ENCODE measurements around the gene NAPB. TPM values are rescaled to one million over a fixed set of nuclear protein-coding genes. Genes with fewer than 3 reads are reported as not detected.

NAPB gene
- total RNA-seq, 1 experiment from 2014 or later, result 5.8 TPM

DNA sequence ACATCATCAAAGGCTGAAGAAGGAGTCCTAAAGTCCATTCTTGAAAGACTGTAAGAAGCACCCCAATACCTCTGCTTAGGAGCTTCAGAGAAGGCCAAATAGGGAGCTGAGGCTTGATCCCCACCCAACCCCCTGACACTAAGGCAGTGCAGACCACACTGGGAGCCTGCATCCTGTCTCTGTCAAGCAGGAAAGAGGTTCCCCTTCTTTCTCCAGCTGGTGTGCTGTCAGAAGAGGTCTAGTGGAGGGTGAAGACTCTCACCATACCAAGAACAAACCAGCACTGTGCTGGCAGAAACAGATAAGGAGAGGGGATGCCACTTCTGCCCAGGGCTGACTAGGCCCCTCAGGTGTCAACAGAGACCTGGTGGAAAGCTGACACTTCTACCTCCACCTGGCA, 39.4 kb downstream of the NAPB start:
- DNase-seq (ENCODE audit: low read depth, low spot score) (no peak), ATAC-seq (no peak)
- Histone ChIP-seq H3K27me3 (ENCODE audit: control insufficient read depth, insufficient read depth, low read length) (no peaks in the 10 kb centered on the region), H3K4me3 (ENCODE audit: low read depth in 2 of 2, low read length in 2 of 2) (no peak overlapping the region), H3K4me1 (ENCODE audit: control insufficient read depth, insufficient read depth, low read length) (no peaks in the 10 kb centered on the region), H3K27ac (ENCODE audit: low read length) (no peak overlapping the region), H3K9me3 (ENCODE audit: control insufficient read depth, insufficient read depth, low read depth, low read length) (no peaks in the 10 kb centered on the region), H3K36me3 (ENCODE audit: control insufficient read depth, insufficient read depth, low read length) (peaks cover 4% of the 10 kb centered on the region)
- CTCF ChIA-PET, result interaction anchor here (0.7 kb wide), 1 partner anchor 357 kb away, joined by 4 read pairs; no protein-coding TSS in a partner anchor
- in situ Hi-C loops (cut with HindIII; ENCODE audit: low pct_unique_long_range_greater_than_20kb, low sequenced_read_pairs), result no loop called here
- no peak for TF ChIP-seq POLR2AphosphoS5 (IDR thresholded peaks at IDR 0.05; ENCODE audit: low read depth, low read length)
- TF ChIP-seq, protein P1, sequence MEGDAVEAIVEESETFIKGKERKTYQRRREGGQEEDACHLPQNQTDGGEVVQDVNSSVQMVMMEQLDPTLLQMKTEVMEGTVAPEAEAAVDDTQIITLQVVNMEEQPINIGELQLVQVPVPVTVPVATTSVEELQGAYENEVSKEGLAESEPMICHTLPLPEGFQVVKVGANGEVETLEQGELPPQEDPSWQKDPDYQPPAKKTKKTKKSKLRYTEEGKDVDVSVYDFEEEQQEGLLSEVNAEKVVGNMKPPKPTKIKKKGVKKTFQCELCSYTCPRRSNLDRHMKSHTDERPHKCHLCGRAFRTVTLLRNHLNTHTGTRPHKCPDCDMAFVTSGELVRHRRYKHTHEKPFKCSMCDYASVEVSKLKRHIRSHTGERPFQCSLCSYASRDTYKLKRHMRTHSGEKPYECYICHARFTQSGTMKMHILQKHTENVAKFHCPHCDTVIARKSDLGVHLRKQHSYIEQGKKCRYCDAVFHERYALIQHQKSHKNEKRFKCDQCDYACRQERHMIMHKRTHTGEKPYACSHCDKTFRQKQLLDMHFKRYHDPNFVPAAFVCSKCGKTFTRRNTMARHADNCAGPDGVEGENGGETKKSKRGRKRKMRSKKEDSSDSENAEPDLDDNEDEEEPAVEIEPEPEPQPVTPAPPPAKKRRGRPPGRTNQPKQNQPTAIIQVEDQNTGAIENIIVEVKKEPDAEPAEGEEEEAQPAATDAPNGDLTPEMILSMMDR (IDR thresholded peaks at IDR 0.05), result no peak
- TF ChIP-seq SIN3A (IDR thresholded peaks at IDR 0.05; ENCODE audit: borderline replicate concordance, insufficient read depth, low read depth, low read length), result no peak
- TF ChIP-seq TCF7L2 (IDR thresholded peaks at IDR 0.05; ENCODE audit: low read depth, low read length), result no peak
- TF ChIP-seq REST (IDR thresholded peaks at IDR 0.05; ENCODE audit: insufficient read depth in 1 of 2, low read depth in 2 of 2, low read length in 1 of 2), result no peak
- POLR2A ChIA-PET, result no interaction called here
- intact Hi-C loops (cut with micrococcal nuclease; ENCODE audit: unreplicated experiment), result no loop called here
- no TSS peak for BruUV-seq (replicated peaks)

- POLR2A ChIA-PET, result no interaction called here
- no peak for DNase-seq (ENCODE audit: low read depth, low spot score)
- Histone ChIP-seq H3K27me3 (ENCODE audit: control insufficient read depth, insufficient read depth, low read length) (no peaks in the 10 kb centered on the region), H3K36me3 (ENCODE audit: control insufficient read depth, insufficient read depth, low read length) (peaks cover 4% of the 10 kb centered on the region), H3K27ac (ENCODE audit: low read length) (no peak overlapping the region), H3K9me3 (ENCODE audit: control insufficient read depth, insufficient read depth, low read depth, low read length) (no peaks in the 10 kb centered on the region), H3K4me3 (ENCODE audit: low read depth in 2 of 2, low read length in 2 of 2) (no peak overlapping the region), H3K4me1 (ENCODE audit: control insufficient read depth, insufficient read depth, low read length) (no peaks in the 10 kb centered on the region)
- no peak for ATAC-seq
- CTCF ChIA-PET, result no interaction called here
- no peak for TF ChIP-seq TCF7L2 (IDR thresholded peaks at IDR 0.05; ENCODE audit: low read depth, low read length)
- no peak for TF ChIP-seq POLR2AphosphoS5 (IDR thresholded peaks at IDR 0.05; ENCODE audit: low read depth, low read length)
- no peak for TF ChIP-seq SIN3A (IDR thresholded peaks at IDR 0.05; ENCODE audit: borderline replicate concordance, insufficient read depth, low read depth, low read length)
- TF ChIP-seq REST (IDR thresholded peaks at IDR 0.05; ENCODE audit: insufficient read depth in 1 of 2, low read depth in 2 of 2, low read length in 1 of 2), result no peak
- TF ChIP-seq, protein P1 (IDR thresholded peaks at IDR 0.05), result no peak
- no TSS peak for BruUV-seq (replicated peaks)
- intact Hi-C loops (cut with micrococcal nuclease; ENCODE audit: unreplicated experiment) (no loop called here), in situ Hi-C loops (cut with HindIII; ENCODE audit: low pct_unique_long_range_greater_than_20kb, low sequenced_read_pairs) (no loop called here)
Measured at GRCh38 chr20:23379772-23380171, 41.5 kb downstream of the NAPB start.
